Suprapubic skin (tissue), 4 donors: Measurements from ENCODE around the gene RNF145. TPM values are rescaled to one million over a fixed set of nuclear protein-coding genes. Genes with fewer than 3 reads are reported as not detected.
"Not testable (repeated sequence)": the region's sequence is repeated elsewhere in the genome, so short reads cannot be mapped to it uniquely, and the experiment has no call there.

ENCODE experiments used
- DNase-seq, 2 donors: peaks; one replicate each; pipeline ENCODE4 v3.0.0-alpha.2; 2019; ENCODE audit warnings: low spot score in 2 of 2
- H3K27ac ChIP-seq: fragments of 200-600 bp; sonication (generic); one replicate; pipeline ENCODE4 v1.5.1; 2019
- H3K27me3 ChIP-seq: fragments of 200-600 bp; sonication (generic); one replicate; pipeline ENCODE4 v1.5.1; 2019
- H3K36me3 ChIP-seq: fragments of 200-600 bp; sonication (generic); one replicate; pipeline ENCODE4 v1.5.1; 2019
- H3K4me1 ChIP-seq: fragments of 200-600 bp; sonication (generic); one replicate; pipeline ENCODE4 v1.5.1; 2019
- H3K4me3 ChIP-seq: fragments of 200-600 bp; sonication (generic); one replicate; pipeline ENCODE4 v1.5.1; 2019; ENCODE audit warnings: mild to moderate bottlenecking
- H3K9me3 ChIP-seq: fragments of 200-600 bp; sonication (generic); one replicate; pipeline ENCODE4 v1.5.1; 2019
- CTCF ChIP-seq, 2 donors: fragments of 200-600 bp in 1 of 2; fragments of 450-650 bp in 1 of 2; sonication (generic) in 1 of 2; IDR thresholded peaks; one replicate each; pipeline ENCODE4 v1.5.1; 2016 to 2019; ENCODE audit warnings: antibody characterized with exemption in 2 of 2, mild to moderate bottlenecking in 1 of 2, moderate library complexity in 1 of 2
- EP300 ChIP-seq: sonication (generic); formaldehyde crosslinking; IDR thresholded peaks from one replicate; pipeline ENCODE4 v1.6.1; 2017; ENCODE audit warnings: antibody characterized with exemption
- POLR2A ChIP-seq, 2 donors: fragments of 450-650 bp; IDR thresholded peaks; one replicate each; pipeline ENCODE4 v1.6.1; 2017; ENCODE audit warnings: antibody characterized with exemption in 2 of 2, mild to moderate bottlenecking in 2 of 2, moderate library complexity in 2 of 2
- POLR2AphosphoS5 ChIP-seq, 3 donors: sonication (generic); formaldehyde crosslinking; IDR thresholded peaks; one replicate each; pipeline ENCODE4 v1.6.1; 2017; ENCODE audit warnings: antibody characterized with exemption in 3 of 3
- WGBS: methylation state at CpG from one replicate; pipeline ENCODE4 v1.1.5; 2018; 5-methylcytosine and 5-hydroxymethylcytosine counted together
- total RNA-seq, 4 donors: library from RNA; depleted of rRNA; stranded (reverse); fragments of >200 nt; gene quantifications; one replicate each; pipeline ENCODE4 v1.1.0, GENCODE V29; 2016

The RNF145 gene
- total RNA-seq, 4 donors from 2014 or later = 37.4 to 57.0 (median 48.2) TPM

GRCh38 chr5:159242656-159243055 lies 33.3 kb upstream of the RNF145 start:
- H3K36me3 ChIP-seq = no peaks in the 10 kb centered on the region
- no peaks in the 10 kb centered on the region for H3K9me3 ChIP-seq
- WGBS = 56% methylated on average over 4 of the region's 4 CpGs
- H3K4me1 ChIP-seq = no peaks in the 10 kb centered on the region
- H3K4me3 ChIP-seq = no peak overlapping the region
- no peak for TF ChIP-seq POLR2AphosphoS5 (IDR thresholded peaks at IDR 0.05)
- no peak for TF ChIP-seq CTCF (IDR thresholded peaks at IDR 0.05)
- TF ChIP-seq EP300 = no peak
- no peak for TF ChIP-seq POLR2A (IDR thresholded peaks at IDR 0.05)
- H3K27ac ChIP-seq = no peak overlapping the region
- DNase-seq = no peak
- no peaks in the 10 kb centered on the region for H3K27me3 ChIP-seq

DNA sequence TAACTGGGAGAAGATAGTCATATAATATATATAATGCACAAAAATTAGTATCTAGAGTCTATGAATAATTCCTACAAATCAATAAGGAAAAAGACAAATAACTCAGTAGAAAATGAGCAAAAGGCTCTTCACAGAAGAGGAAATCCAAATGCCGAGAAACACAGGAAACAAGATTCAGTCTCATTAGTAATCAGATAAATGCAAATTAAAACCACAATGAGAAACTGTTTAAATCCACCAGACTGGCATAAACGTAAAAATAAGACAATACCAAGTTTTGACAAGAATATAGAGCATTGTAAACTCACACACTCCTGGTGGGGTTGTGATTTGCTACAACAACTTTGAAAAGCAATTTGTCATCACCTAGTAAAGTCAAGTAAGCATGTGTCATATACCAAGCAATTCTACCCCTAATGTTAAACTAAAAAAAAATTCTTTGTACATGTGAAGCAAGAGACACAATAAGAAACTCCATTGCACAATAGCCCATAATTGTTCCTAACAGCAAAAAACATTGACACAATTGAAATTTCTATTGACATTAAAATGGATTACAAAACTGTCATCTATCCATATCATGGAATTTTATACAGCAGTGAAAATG lies 32.7 kb upstream of the RNF145 start:
- Histone ChIP-seq H3K4me3 (no peak overlapping the region), H3K36me3 (no peaks in the 10 kb centered on the region), H3K9me3 (no peaks in the 10 kb centered on the region), H3K27me3 (no peaks in the 10 kb centered on the region), H3K4me1 (no peaks in the 10 kb centered on the region), H3K27ac (no peak overlapping the region)
- DNase-seq = no peak
- 49% methylated on average over 2 of the region's 2 CpGs for WGBS
- TF ChIP-seq CTCF (IDR thresholded peaks at IDR 0.05) (no peak), POLR2A (IDR thresholded peaks at IDR 0.05) (no peak), POLR2AphosphoS5 (IDR thresholded peaks at IDR 0.05) (no peak), EP300 (no peak)

GRCh38 chr5:159240301-159240870 lies 31.0 kb upstream of the RNF145 start:
- H3K27me3 ChIP-seq = no peaks in the 10 kb centered on the region
- no peaks in the 10 kb centered on the region for H3K4me1 ChIP-seq
- no peaks in the 10 kb centered on the region for H3K9me3 ChIP-seq
- TF ChIP-seq POLR2A (IDR thresholded peaks at IDR 0.05) (no peak), POLR2AphosphoS5 (IDR thresholded peaks at IDR 0.05) (no peak), EP300 (no peak), CTCF (IDR thresholded peaks at IDR 0.05) (no peak)
- no peak overlapping the region for H3K27ac ChIP-seq
- DNase-seq = no peak
- no peaks in the 10 kb centered on the region for H3K36me3 ChIP-seq
- no peak overlapping the region for H3K4me3 ChIP-seq
- 79% methylated on average over 4 of the region's 4 CpGs for WGBS

- not testable (repeated sequence) for H3K4me1 ChIP-seq, H3K27ac ChIP-seq, DNase-seq, H3K9me3 ChIP-seq, H3K4me3 ChIP-seq, H3K36me3 ChIP-seq, H3K27me3 ChIP-seq
- WGBS = 96% methylated on average over 2 of the region's 2 CpGs
Observed at GRCh38 chr5:159235871-159236520, 26.6 kb upstream of the RNF145 start.

GRCh38 chr5:159231167-159231566 lies 21.8 kb upstream of the RNF145 start:
- Histone ChIP-seq H3K27ac (no peak overlapping the region), H3K36me3 (no peaks in the 10 kb centered on the region), H3K9me3 (no peaks in the 10 kb centered on the region), H3K4me1 (peaks cover 10% of the 10 kb centered on the region), H3K4me3 (no peak overlapping the region), H3K27me3 (no peaks in the 10 kb centered on the region)
- WGBS = 96% methylated on average over 2 of the region's 2 CpGs
- DNase-seq = no peak
- TF ChIP-seq POLR2A (IDR thresholded peaks at IDR 0.05) = no peak
- no peak for TF ChIP-seq CTCF (IDR thresholded peaks at IDR 0.05)
- no peak for TF ChIP-seq POLR2AphosphoS5 (IDR thresholded peaks at IDR 0.05)
- no peak for TF ChIP-seq EP300
